Activated CD8-positive, alpha-beta T cell treated with anti-CD3 and anti-CD28 coated beads, Interleukin-2, amount 10 ng/mL, durations not matched to agents 7 days and 5 days (primary cell): ENCODE results near the gene UTF1. TPM values are rescaled to one million over a fixed set of nuclear protein-coding genes. Genes with fewer than 3 reads are reported as not detected.

ENCODE experiments used
- ATAC-seq: fragments of 150-1000 bp; cut with Tn5 transposase; one replicate; pipeline ENCODE4 v1.10.0; 2021; ENCODE audit warnings: moderate library complexity
- CTCF ChIA-PET: fragments of 350-600 bp; sonication (Branson Sonifier 250); formaldehyde crosslinking; loops from one replicate; lab custom pipeline; 2021; ENCODE audit warnings: antibody characterized with exemption; lab: Charles Lee
- POLR2A ChIA-PET: fragments of 350-600 bp; sonication (Branson Sonifier 250); formaldehyde crosslinking; loops from one replicate; lab custom pipeline; 2021; ENCODE audit warnings: antibody characterized with exemption; lab: Charles Lee
- DNase-seq: peaks from one replicate; pipeline ENCODE4 v3.0.0-alpha.2; 2020
- H3K27ac Mint-ChIP-seq: one replicate; pipeline ENCODE4 v1.8.0; 2021; ENCODE audit warnings: mild to moderate bottlenecking, mixed read lengths
- H3K27me3 Mint-ChIP-seq: one replicate; pipeline ENCODE4 v1.8.0; 2021; ENCODE audit warnings: low read depth, mixed read lengths
- H3K36me3 Mint-ChIP-seq: one replicate; pipeline ENCODE4 v1.8.0; 2021; ENCODE audit warnings: low read depth, mixed read lengths
- H3K4me1 Mint-ChIP-seq: one replicate; pipeline ENCODE4 v1.8.0; 2021; ENCODE audit warnings: low read depth, mixed read lengths
- H3K4me3 Mint-ChIP-seq: one replicate; pipeline ENCODE4 v1.8.0; 2021; ENCODE audit warnings: mild to moderate bottlenecking, mixed read lengths
- H3K9me3 Mint-ChIP-seq: one replicate; pipeline ENCODE4 v1.8.0; 2022; ENCODE audit warnings: mixed read lengths; ENCODE audit not compliant: insufficient read depth
- microRNA-seq: library from miRNA; unstranded; fragments of <30 nt; microRNA quantifications from one replicate; pipeline ENCODE4 v1.2.0, GENCODE V29; 2022
- total RNA-seq, 2 experiments: library from RNA; stranded (reverse); gene quantifications; one replicate each; pipeline ENCODE4 v1.2.3, GENCODE V29; 2021

The UTF1 gene
- total RNA-seq, 2 experiments from 2014 or later = not detected

- H3K27me3 Mint-ChIP-seq = no peaks in the 10 kb centered on the region
- ChIA-PET CTCF (interaction anchor here (4.4 kb wide), 1 partner anchor 27 kb away, joined by 23 read pairs; no protein-coding TSS in a partner anchor), POLR2A (no interaction called here)
- H3K27ac Mint-ChIP-seq = peak overlapping the region; percentile 49
- no peaks in the 10 kb centered on the region for H3K9me3 Mint-ChIP-seq
- ATAC-seq (no peak), DNase-seq (no peak)
- peaks cover 47% of the 10 kb centered on the region for H3K4me1 Mint-ChIP-seq
- H3K4me3 Mint-ChIP-seq = no peak overlapping the region
- H3K36me3 Mint-ChIP-seq = peaks cover 35% of the 10 kb centered on the region
Observed at GRCh38 chr10:133279326-133280226, 49.6 kb downstream of the UTF1 start.

- Mint-ChIP-seq H3K4me3 (no peak overlapping the region), H3K27me3 (no peaks in the 10 kb centered on the region), H3K27ac (peak overlapping the region; percentile 49), H3K9me3 (no peaks in the 10 kb centered on the region), H3K36me3 (peaks cover 36% of the 10 kb centered on the region), H3K4me1 (peaks cover 40% of the 10 kb centered on the region)
- ChIA-PET POLR2A (interaction anchor here (0.8 kb wide), 1 partner anchor 20 kb away, joined by 4 read pairs; no protein-coding TSS in a partner anchor), CTCF (interaction anchor here (0.7 to 4.4 kb wide), 2 partner anchors 22 to 26 kb away, joined by 3 to 23 read pairs; no protein-coding TSS in a partner anchor)
- no peak for ATAC-seq
- no peak for DNase-seq
Observed at GRCh38 chr10:133280391-133281059, 50.5 kb downstream of the UTF1 start.

GRCh38 chr10:133281084-133281483 is 51.1 kb downstream of the UTF1 start:
- DNase-seq (no peak), ATAC-seq (no peak)
- no peaks in the 10 kb centered on the region for H3K9me3 Mint-ChIP-seq
- peaks cover 42% of the 10 kb centered on the region for H3K36me3 Mint-ChIP-seq
- CTCF ChIA-PET = interaction anchor here (0.7 to 4.4 kb wide), 2 partner anchors 22 to 26 kb away, joined by 3 to 23 read pairs; no protein-coding TSS in a partner anchor
- H3K4me3 Mint-ChIP-seq = no peak overlapping the region
- no peaks in the 10 kb centered on the region for H3K27me3 Mint-ChIP-seq
- POLR2A ChIA-PET = interaction anchor here (0.8 kb wide), 1 partner anchor 20 kb away, joined by 4 read pairs; no protein-coding TSS in a partner anchor
- H3K27ac Mint-ChIP-seq = no peak overlapping the region
- H3K4me1 Mint-ChIP-seq = peaks cover 34% of the 10 kb centered on the region

Small RNAs within 50 kb of the gene (microRNA-seq; reads per million reads assigned to microRNA genes)
- gene MIR202 = not detected

Other genes with a start within 250 kb of the UTF1 start
- gene ADGRA1, start 142.3 kb upstream of the UTF1 start, total RNA-seq = not detected
- gene KNDC1, start 70.0 kb upstream of the UTF1 start, total RNA-seq = under 1 TPM; 0.21 to 0.32 TPM
- gene VENTX, start 7.6 kb downstream of the UTF1 start, total RNA-seq = not detected
- gene ADAM8, start 46.7 kb downstream of the UTF1 start, total RNA-seq = 10 to 100 TPM; 69.9 to 75.5 TPM
- 10 to 100 TPM; 53.5 to 59.0 TPM for gene TUBGCP2, start 78.7 kb downstream of the UTF1 start, total RNA-seq
- 10 to 100 TPM; 61.4 to 62.6 TPM for gene ZNF511, start 78.7 kb downstream of the UTF1 start, total RNA-seq
- gene CALY, start 106.7 kb downstream of the UTF1 start, total RNA-seq = not detected
- not detected for gene PRAP1, start 117.2 kb downstream of the UTF1 start, total RNA-seq
- 10 to 100 TPM; 12.4 to 13.4 TPM for gene FUOM, start 127.8 kb downstream of the UTF1 start, total RNA-seq
- gene ECHS1, start 143.1 kb downstream of the UTF1 start, total RNA-seq = 10 to 100 TPM; 47.0 to 48.5 TPM
- 1 to 10 TPM; 5.8 to 6.5 TPM for gene PAOX, start 149.0 kb downstream of the UTF1 start, total RNA-seq
- 10 to 100 TPM; 51.8 to 54.8 TPM for gene MTG1, start 163.9 kb downstream of the UTF1 start, total RNA-seq
- not detected for gene SPRN, start 194.4 kb downstream of the UTF1 start, total RNA-seq
- 1 to 10 TPM; 2.0 to 2.7 TPM for gene SCART1, start 223.7 kb downstream of the UTF1 start, total RNA-seq